ENCODE data around the gene FERMT2.

GRCh38 chr14:52877628-52878027 lies 73.2 kb downstream of the FERMT2 start:
- no peak for TF ChIP-seq CTCF (IDR thresholded peaks at IDR 0.05)
- TF ChIP-seq POLR2AphosphoS5 (IDR thresholded peaks at IDR 0.05; ENCODE audit: low read depth, low read length) = no peak
- no peak for TF ChIP-seq REST (IDR thresholded peaks at IDR 0.05; ENCODE audit: insufficient read depth in 1 of 2, low read depth in 2 of 2, low read length in 1 of 2)
- TF ChIP-seq TCF7L2 (IDR thresholded peaks at IDR 0.05; ENCODE audit: low read depth, low read length) = no peak
